SK-N-SH (cell line): ENCODE results near the gene VARS1. TPM values are rescaled to one million over a fixed set of nuclear protein-coding genes. Genes with fewer than 3 reads are reported as not detected.

Source experiments
- CTCF ChIA-PET: fragments of 300-600, 350-600 bp; formaldehyde crosslinking; extraction: SDS; loops from one replicate; lab custom pipeline; 2021; lab: Yijun Ruan, JAX
- POLR2A ChIA-PET: fragments of 350-600 bp; sonication (Branson Sonifier 250); formaldehyde crosslinking; extraction: SDS; loops from one replicate; lab custom pipeline; 2020; ENCODE audit warnings: antibody characterized with exemption, inconsistent platforms; lab: Yijun Ruan, JAX
- DNase-seq: peaks from one replicate; pipeline ENCODE4 v3.0.0; 2012
- H2AFZ ChIP-seq: fragments of 200-600 bp; sonication (generic); 2 replicates; pipeline ENCODE4 v1.8.1; 2016; ENCODE audit warnings: antibody characterized with exemption, mild to moderate bottlenecking, low read depth
- H3F3A ChIP-seq: fragments of 200-600 bp; sonication (generic); replicated peaks from 2 replicates; pipeline ENCODE3; 2016; ENCODE audit warnings: antibody characterized with exemption, mild to moderate bottlenecking; ENCODE audit not compliant: insufficient read depth
- H3K27ac ChIP-seq, 2 experiments: fragments of 200-500 bp in 1 of 2; fragments of 200-600 bp in 1 of 2; sonication (Bioruptor generic) in 1 of 2; sonication (generic), shearing (Covaris generic) in 1 of 2; 2 replicates each; pipeline versions ENCODE4 v1.5.1 to v1.6.1; 2014 to 2016; ENCODE audit warnings: low read depth in 2 of 2, inconsistent platforms in 1 of 2, low read length in 1 of 2, mild to moderate bottlenecking in 1 of 2, mixed read lengths in 1 of 2
- H3K27me3 ChIP-seq: fragments of 200-600 bp; sonication (generic), shearing (Covaris generic); 2 replicates; pipeline ENCODE4 v1.6.1; 2016; ENCODE audit warnings: mixed run types; ENCODE audit not compliant: insufficient read depth
- H3K36me3 ChIP-seq, 2 experiments: fragments of 200-500 bp in 1 of 2; fragments of 200-600 bp in 1 of 2; sonication (Bioruptor generic) in 1 of 2; sonication (generic) in 1 of 2; replicated peaks in 1 of 2; 2 replicates each; pipeline versions ENCODE3 to v1.5.1; 2014 to 2016; ENCODE audit warnings: low read length in 1 of 2, mild to moderate bottlenecking in 1 of 2; ENCODE audit not compliant: insufficient read depth in 2 of 2, control insufficient read depth in 1 of 2
- H3K4me1 ChIP-seq, 2 experiments: fragments of 200-500 bp in 1 of 2; fragments of 200-600 bp in 1 of 2; sonication (Bioruptor generic) in 1 of 2; sonication (generic), shearing (Covaris generic) in 1 of 2; 2 replicates each; pipeline versions ENCODE4 v1.5.1 to v1.6.1; 2014 to 2016; ENCODE audit warnings: low read depth in 1 of 2, low read length in 1 of 2, mixed run types in 1 of 2; ENCODE audit not compliant: insufficient read depth in 2 of 2, control insufficient read depth in 1 of 2
- H3K4me2 ChIP-seq: fragments of 200-600 bp; sonication (generic), shearing (Covaris generic); 2 replicates; pipeline ENCODE4 v1.6.1; 2017; ENCODE audit warnings: mixed run types
- H3K4me3 ChIP-seq, 2 experiments: fragments of 200-500 bp in 1 of 2; fragments of 200-600 bp in 1 of 2; sonication (Bioruptor generic) in 1 of 2; sonication (generic), shearing (Covaris generic) in 1 of 2; 2 replicates each; pipeline versions ENCODE4 v1.5.1 to v1.8.1; 2014 to 2016; ENCODE audit warnings: low read depth in 2 of 2, inconsistent platforms in 1 of 2, low read length in 1 of 2, mild to moderate bottlenecking in 1 of 2, mixed read lengths in 1 of 2, moderate library complexity in 1 of 2
- H3K79me2 ChIP-seq: fragments of 200-600 bp; sonication (generic); 2 replicates; pipeline ENCODE4 v1.8.1; 2017; ENCODE audit warnings: mild to moderate bottlenecking; ENCODE audit not compliant: insufficient read depth
- H3K9ac ChIP-seq: fragments of 200-600 bp; sonication (generic); 2 replicates; pipeline ENCODE4 v1.6.1; 2017; ENCODE audit warnings: mixed run types
- H3K9me2 ChIP-seq: fragments of 200-600 bp; sonication (generic); 2 replicates; pipeline ENCODE4 v1.6.1; 2017; ENCODE audit warnings: mixed run types
- H3K9me3 ChIP-seq: fragments of 200-600 bp; sonication (generic); 2 replicates; pipeline ENCODE4 v1.6.1; 2017; ENCODE audit warnings: mixed run types, mild to moderate bottlenecking, moderate library complexity
- H4K20me1 ChIP-seq: fragments of 200-600 bp; sonication (generic); 2 replicates; pipeline ENCODE4 v1.6.1; 2017; ENCODE audit warnings: mild to moderate bottlenecking, mixed run types; ENCODE audit not compliant: insufficient read depth
- CHD2 ChIP-seq: fragments of 150-350 bp; IDR thresholded peaks from 2 replicates; pipeline ENCODE4 v1.6.1; 2018; ENCODE audit warnings: low read length; ENCODE audit not compliant: partially characterized antibody
- EP300 ChIP-seq, 2 experiments: IDR thresholded peaks; 2 replicates each; pipeline versions ENCODE4 v1.4.0 to v1.6.1; 2012; ENCODE audit warnings: borderline replicate concordance in 1 of 2, low read depth in 1 of 2, low read length in 1 of 2
- EZH2phosphoT487 ChIP-seq: fragments of 200-600 bp; sonication (generic); IDR thresholded peaks from 2 replicates; pipeline ENCODE4 v1.6.1; 2017; ENCODE audit warnings: low read depth, mixed run types, mild to moderate bottlenecking, antibody characterized with exemption, moderate library complexity, borderline replicate concordance
- FOSL2 ChIP-seq: IDR thresholded peaks from 2 replicates; pipeline ENCODE4 v1.4.0; 2012; ENCODE audit warnings: low read depth, mild to moderate bottlenecking, moderate library complexity, borderline replicate concordance
- FOXJ3 ChIP-seq: sonication (generic); formaldehyde crosslinking; IDR thresholded peaks from 2 replicates; pipeline ENCODE4 v1.5.1; 2020; ENCODE audit warnings: mild to moderate bottlenecking, missing genetic modification reagents
- JUND ChIP-seq: IDR thresholded peaks from 2 replicates; pipeline ENCODE4 v1.4.0; 2012
- MEF2A ChIP-seq: IDR thresholded peaks from 2 replicates; pipeline ENCODE4 v1.4.0; 2012; ENCODE audit warnings: low read depth, borderline replicate concordance
- MXI1 ChIP-seq: IDR thresholded peaks from 2 replicates; pipeline ENCODE4 v1.6.1; 2012; ENCODE audit warnings: mild to moderate bottlenecking, low read depth, low read length, improper control_type of control experiment
- NFIC ChIP-seq: IDR thresholded peaks from 2 replicates; pipeline ENCODE4 v1.4.0; 2012; ENCODE audit warnings: borderline replicate concordance
- POLR2AphosphoS5 ChIP-seq: IDR thresholded peaks from 2 replicates; pipeline ENCODE4 v1.6.1; 2012; ENCODE audit warnings: low read depth, low read length
- RCOR1 ChIP-seq: fragments of 150-350 bp; IDR thresholded peaks from 2 replicates; pipeline ENCODE4 v1.6.1; 2017; ENCODE audit warnings: antibody characterized with exemption, low read length
- RFX5 ChIP-seq: IDR thresholded peaks from 2 replicates; pipeline ENCODE4 v1.6.1; 2012; ENCODE audit warnings: mild to moderate bottlenecking, improper control_type of control experiment, low read length
- RXRA ChIP-seq: IDR thresholded peaks from 2 replicates; pipeline ENCODE4 v1.4.0; 2012; ENCODE audit warnings: low read depth, mild to moderate bottlenecking, borderline replicate concordance
- TCF12 ChIP-seq: IDR thresholded peaks from 2 replicates; pipeline ENCODE4 v1.4.0; 2012
- TEAD4 ChIP-seq: IDR thresholded peaks from 2 replicates; pipeline ENCODE4 v1.4.0; 2012; ENCODE audit warnings: mild to moderate bottlenecking, borderline replicate concordance; ENCODE audit not compliant: insufficient read depth
- whole genome bisulfite sequencing: methylation state at CpG from one replicate; pipeline ENCODE4 v1.1.6; 2017; ENCODE audit warnings: low lambda C conversion rate; 5-methylcytosine and 5-hydroxymethylcytosine counted together
- polyA plus RNA-seq, 3 experiments: library from polyadenylated mRNA; depleted of rRNA; stranded (reverse); fragments of >200 nt; gene quantifications; 2 replicates each; pipeline ENCODE4 v1.2.3, GENCODE V29; 2012
- TF ChIP-seq, protein P1 (sequence below): IDR thresholded peaks from 2 replicates; pipeline ENCODE4 v1.6.1; 2012; ENCODE audit warnings: mild to moderate bottlenecking, low read depth, low read length, moderate library complexity
- TF ChIP-seq, protein P2 (sequence below): IDR thresholded peaks from 2 replicates; pipeline ENCODE4 v1.4.0; 2012; ENCODE audit warnings: low read depth, borderline replicate concordance
- TF ChIP-seq, protein P3 (sequence below): IDR thresholded peaks from 2 replicates; pipeline ENCODE4 v1.4.0; 2012; ENCODE audit warnings: low read depth

The VARS1 gene
- polyA plus RNA-seq, 1 of the 3 experiments (the other 2 are of a cell fraction): 35.1 TPM

DNA sequence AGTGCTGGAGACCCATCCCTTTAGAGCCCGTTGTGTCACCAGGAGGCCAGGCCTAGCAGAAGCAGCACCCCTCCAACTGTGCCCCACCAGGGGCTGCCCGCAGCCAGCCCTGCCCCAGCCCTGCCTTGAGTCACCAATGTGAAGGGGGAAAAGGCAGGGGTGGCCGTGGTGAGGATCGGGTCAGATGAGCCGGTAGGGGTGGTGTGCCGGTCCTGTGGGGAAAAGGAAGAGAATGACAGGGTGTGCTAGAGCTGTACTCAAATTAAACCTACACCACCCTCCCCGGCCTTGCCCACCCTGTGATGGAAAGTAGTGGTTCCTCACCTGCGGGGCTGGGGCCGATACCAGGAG lies 30.0 kb downstream of the VARS1 start:
- H3K9ac ChIP-seq: no peak overlapping the region
- peaks cover 2% of the 10 kb centered on the region for H3F3A ChIP-seq
- no peak overlapping the region for H3K4me2 ChIP-seq
- no peaks in the 10 kb centered on the region for H3K9me3 ChIP-seq
- H2AFZ ChIP-seq: no peak overlapping the region
- H4K20me1 ChIP-seq: no peaks in the 10 kb centered on the region
- DNase-seq: no peak
- H3K79me2 ChIP-seq: no peaks in the 10 kb centered on the region
- no peaks in the 10 kb centered on the region for H3K36me3 ChIP-seq
- H3K4me1 ChIP-seq: peaks cover 0 to 8% of the 10 kb centered on the region in 2 experiments; a peak in 1 of 4 replicates
- 79% methylated on average over 6 of the region's 9 CpGs for WGBS
- CTCF ChIA-PET: interaction anchor here (0.7 to 2.3 kb wide), 5 partner anchors 26 to 98 kb away, joined by 3 to 12 read pairs (median 5); partner anchors contain the start of gene DDAH2
- no peak overlapping the region for H3K27ac ChIP-seq
- H3K27me3 ChIP-seq: no peaks in the 10 kb centered on the region
- POLR2A ChIA-PET: interaction anchor here (0.6 to 1.2 kb wide), 2 partner anchors 24 to 50 kb away, joined by 3 read pairs; partner anchors contain the start of genes HSPA1A and HSPA1L
- no peak overlapping the region for H3K4me3 ChIP-seq
- H3K9me2 ChIP-seq: no peaks in the 10 kb centered on the region
- TF ChIP-seq FOXJ3 (CRISPR knock-in tag): no peak
- TF ChIP-seq EZH2phosphoT487: no peak

DNA sequence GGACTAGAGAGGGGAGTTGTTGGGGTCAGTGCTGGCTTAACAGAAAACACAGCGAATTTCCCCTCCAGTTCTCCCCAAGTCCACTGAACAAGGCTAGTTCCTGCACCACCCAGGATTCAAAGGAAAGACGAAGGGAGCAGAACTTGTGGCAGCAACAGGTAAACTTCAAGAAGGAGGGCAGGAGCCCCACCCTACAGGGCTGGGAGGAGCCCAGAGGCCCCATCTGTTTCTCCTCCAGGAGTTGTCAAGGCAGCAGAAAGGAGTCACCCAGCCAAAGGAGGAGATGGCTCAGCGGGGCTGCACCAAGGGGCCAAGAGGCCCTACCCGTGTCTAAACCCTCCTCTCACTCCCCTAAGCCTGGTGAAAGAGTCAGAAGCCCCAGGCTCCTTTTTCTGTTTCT lies 31.4 kb downstream of the VARS1 start:
- Histone ChIP-seq H2AFZ (no peak overlapping the region), H3K4me1 (peaks cover 0 to 8% of the 10 kb centered on the region in 2 experiments; a peak in 1 of 4 replicates), H3K4me3 (no peak overlapping the region), H3K79me2 (no peaks in the 10 kb centered on the region), H3K4me2 (no peak overlapping the region), H3K9ac (no peak overlapping the region), H3K27ac (no peak overlapping the region), H3F3A (peaks cover 2% of the 10 kb centered on the region), H4K20me1 (no peaks in the 10 kb centered on the region), H3K9me3 (no peaks in the 10 kb centered on the region)
- POLR2A ChIA-PET: no interaction called here
- CTCF ChIA-PET: no interaction called here
- no peak for DNase-seq
- no peak for TF ChIP-seq FOXJ3 (CRISPR knock-in tag)
- TF ChIP-seq, protein P1, sequence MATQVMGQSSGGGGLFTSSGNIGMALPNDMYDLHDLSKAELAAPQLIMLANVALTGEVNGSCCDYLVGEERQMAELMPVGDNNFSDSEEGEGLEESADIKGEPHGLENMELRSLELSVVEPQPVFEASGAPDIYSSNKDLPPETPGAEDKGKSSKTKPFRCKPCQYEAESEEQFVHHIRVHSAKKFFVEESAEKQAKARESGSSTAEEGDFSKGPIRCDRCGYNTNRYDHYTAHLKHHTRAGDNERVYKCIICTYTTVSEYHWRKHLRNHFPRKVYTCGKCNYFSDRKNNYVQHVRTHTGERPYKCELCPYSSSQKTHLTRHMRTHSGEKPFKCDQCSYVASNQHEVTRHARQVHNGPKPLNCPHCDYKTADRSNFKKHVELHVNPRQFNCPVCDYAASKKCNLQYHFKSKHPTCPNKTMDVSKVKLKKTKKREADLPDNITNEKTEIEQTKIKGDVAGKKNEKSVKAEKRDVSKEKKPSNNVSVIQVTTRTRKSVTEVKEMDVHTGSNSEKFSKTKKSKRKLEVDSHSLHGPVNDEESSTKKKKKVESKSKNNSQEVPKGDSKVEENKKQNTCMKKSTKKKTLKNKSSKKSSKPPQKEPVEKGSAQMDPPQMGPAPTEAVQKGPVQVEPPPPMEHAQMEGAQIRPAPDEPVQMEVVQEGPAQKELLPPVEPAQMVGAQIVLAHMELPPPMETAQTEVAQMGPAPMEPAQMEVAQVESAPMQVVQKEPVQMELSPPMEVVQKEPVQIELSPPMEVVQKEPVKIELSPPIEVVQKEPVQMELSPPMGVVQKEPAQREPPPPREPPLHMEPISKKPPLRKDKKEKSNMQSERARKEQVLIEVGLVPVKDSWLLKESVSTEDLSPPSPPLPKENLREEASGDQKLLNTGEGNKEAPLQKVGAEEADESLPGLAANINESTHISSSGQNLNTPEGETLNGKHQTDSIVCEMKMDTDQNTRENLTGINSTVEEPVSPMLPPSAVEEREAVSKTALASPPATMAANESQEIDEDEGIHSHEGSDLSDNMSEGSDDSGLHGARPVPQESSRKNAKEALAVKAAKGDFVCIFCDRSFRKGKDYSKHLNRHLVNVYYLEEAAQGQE: no peak
- no peak for TF ChIP-seq FOSL2
- TF ChIP-seq, protein P2, sequence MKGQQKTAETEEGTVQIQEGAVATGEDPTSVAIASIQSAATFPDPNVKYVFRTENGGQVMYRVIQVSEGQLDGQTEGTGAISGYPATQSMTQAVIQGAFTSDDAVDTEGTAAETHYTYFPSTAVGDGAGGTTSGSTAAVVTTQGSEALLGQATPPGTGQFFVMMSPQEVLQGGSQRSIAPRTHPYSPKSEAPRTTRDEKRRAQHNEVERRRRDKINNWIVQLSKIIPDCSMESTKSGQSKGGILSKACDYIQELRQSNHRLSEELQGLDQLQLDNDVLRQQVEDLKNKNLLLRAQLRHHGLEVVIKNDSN: no peak
- no peak for TF ChIP-seq MEF2A
- TF ChIP-seq RXRA: no peak
- TF ChIP-seq MXI1: no peak
- TF ChIP-seq RCOR1: no peak
- TF ChIP-seq EZH2phosphoT487: no peak
- TF ChIP-seq NFIC: no peak
- TF ChIP-seq EP300 (IDR thresholded peaks at IDR 0.05; ENCODE audit: borderline replicate concordance in 1 of 2, low read depth in 1 of 2, low read length in 1 of 2): no peak
- no peak for TF ChIP-seq TEAD4
- no peak for TF ChIP-seq POLR2AphosphoS5
- TF ChIP-seq TCF12: no peak
- TF ChIP-seq RFX5: no peak
- no peak for TF ChIP-seq CHD2
- TF ChIP-seq, protein P3, sequence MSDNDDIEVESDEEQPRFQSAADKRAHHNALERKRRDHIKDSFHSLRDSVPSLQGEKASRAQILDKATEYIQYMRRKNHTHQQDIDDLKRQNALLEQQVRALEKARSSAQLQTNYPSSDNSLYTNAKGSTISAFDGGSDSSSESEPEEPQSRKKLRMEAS: no peak
- TF ChIP-seq JUND: no peak
- TF ChIP-seq, all 33 proteins: peak for 0
- no peaks in the 10 kb centered on the region for H3K27me3 ChIP-seq
- 86% methylated on average over 3 of the region's 4 CpGs for WGBS
- no peaks in the 10 kb centered on the region for H3K9me2 ChIP-seq
- no peaks in the 10 kb centered on the region for H3K36me3 ChIP-seq
